HCEC 1CT (cell line): ENCODE measurements around the gene VEZF1.

Experiments used
- DNase-seq: peaks from one replicate; pipeline ENCODE4 v3.0.0-alpha.2; 2017

Gene VEZF1

GRCh38 chr17:57925361-57925990, 62.6 kb downstream of the VEZF1 start:
- DNase-seq: no peak

- no peak for DNase-seq
Measured at GRCh38 chr17:57924677-57925076, 63.4 kb downstream of the VEZF1 start.
